Skeletal muscle satellite cell (primary cell): ENCODE measurements around the gene RUFY1.
"Not testable (repeated sequence)": the region's sequence is repeated elsewhere in the genome, so short reads cannot be mapped to it uniquely, and the experiment has no call there.

ENCODE experiments used
- H3K27me3 ChIP-seq: 2 replicates; pipeline ENCODE4 v1.7.0; 2013; ENCODE audit warnings: low read length; ENCODE audit not compliant: control insufficient read depth, insufficient read depth
- H3K36me3 ChIP-seq: 2 replicates; pipeline ENCODE4 v1.7.0; 2013; ENCODE audit warnings: mild to moderate bottlenecking, control low read depth, low read length; ENCODE audit not compliant: insufficient read depth
- H3K4me1 ChIP-seq: 2 replicates; pipeline ENCODE4 v1.7.0; 2013; ENCODE audit warnings: low read length; ENCODE audit not compliant: control insufficient read depth, insufficient read depth
- H3K4me2 ChIP-seq: 2 replicates; pipeline ENCODE4 v1.7.0; 2013; ENCODE audit warnings: mild to moderate bottlenecking, low read length
- H3K4me3 ChIP-seq: 2 replicates; pipeline ENCODE4 v1.7.0; 2013; ENCODE audit warnings: low read length
- H3K9ac ChIP-seq: 2 replicates; pipeline ENCODE4 v1.7.0; 2013; ENCODE audit warnings: mild to moderate bottlenecking, low read depth, low read length, moderate library complexity
- H3K9me3 ChIP-seq: replicated peaks from 2 replicates; pipeline ENCODE4 v1.7.0; 2013; ENCODE audit warnings: mild to moderate bottlenecking, control low read depth, low read length

The RUFY1 gene

DNA sequence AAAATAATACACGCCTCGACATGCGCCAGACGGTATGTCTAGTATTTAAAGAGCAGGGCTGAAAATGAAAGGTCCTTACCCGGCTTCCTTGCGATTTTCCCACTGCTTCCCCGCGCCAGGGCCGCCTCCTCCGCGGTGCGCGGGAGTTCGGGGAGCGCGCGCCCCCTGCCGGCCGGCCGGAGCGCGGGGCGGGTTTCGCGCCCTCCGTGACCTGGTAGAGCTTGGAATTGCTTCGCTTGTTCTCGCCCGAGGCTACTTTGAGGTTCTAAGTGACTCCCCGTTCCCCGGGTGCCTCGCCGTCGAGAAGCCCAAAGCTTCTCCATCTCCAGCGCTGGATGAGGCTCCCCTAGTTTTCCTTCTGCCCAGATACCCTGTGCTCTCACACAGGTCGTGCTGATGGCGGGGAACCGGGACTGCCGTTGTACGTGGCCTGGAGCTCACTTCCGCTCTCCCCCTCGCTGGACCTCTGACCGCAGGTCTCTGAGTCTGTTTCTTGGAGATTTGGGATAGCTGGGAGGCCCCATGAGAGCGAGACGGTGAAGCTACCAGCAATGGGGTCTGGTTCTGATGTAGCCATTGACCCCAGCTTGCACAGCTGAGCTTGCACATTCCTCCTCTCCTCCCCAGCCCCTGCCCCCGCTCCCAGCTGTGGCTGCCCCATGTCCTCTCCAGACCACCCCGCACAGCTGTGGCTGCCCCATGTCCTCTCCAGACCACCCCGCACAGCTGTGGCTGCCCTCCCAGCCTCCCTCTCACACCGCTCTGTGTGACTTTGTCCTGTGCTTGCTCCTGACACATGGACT lies 84.2 kb downstream of the RUFY1 start:
- H3K4me3 ChIP-seq, H3K27me3 ChIP-seq, H3K9ac ChIP-seq: not testable (repeated sequence)

DNA sequence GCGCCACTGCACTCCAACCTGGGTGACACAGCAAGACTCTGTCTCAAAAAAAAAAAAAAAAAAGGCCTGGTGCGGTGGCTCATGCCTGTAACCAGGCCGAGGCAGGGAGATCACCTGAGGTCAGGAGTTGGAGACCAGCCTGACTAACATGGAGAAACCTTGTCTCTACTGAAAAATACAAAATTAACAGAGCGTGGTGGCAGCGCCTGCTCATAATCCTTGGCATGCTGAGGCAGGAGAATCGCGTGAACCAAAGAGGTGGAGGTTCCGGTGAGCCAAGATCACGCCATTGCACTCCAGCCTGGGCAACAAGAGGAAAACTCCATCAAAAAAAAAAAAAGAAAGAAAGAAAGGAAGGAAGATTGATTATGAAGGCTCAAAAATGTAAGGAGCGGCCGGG lies 88.9 kb downstream of the RUFY1 start:
- H3K4me2 ChIP-seq, H3K9me3 ChIP-seq: not testable (repeated sequence)

More for the DNA sequence above, 84.2 kb downstream of the RUFY1 start:
- H3K9me3 ChIP-seq, H3K4me1 ChIP-seq, H3K36me3 ChIP-seq, H3K4me2 ChIP-seq: not testable (repeated sequence)

GRCh38 chr5:179641745-179642144 lies 91.4 kb downstream of the RUFY1 start:
- not testable (repeated sequence) for H3K4me3 ChIP-seq, H3K4me2 ChIP-seq, H3K27me3 ChIP-seq, H3K36me3 ChIP-seq, H3K4me1 ChIP-seq, H3K9ac ChIP-seq, H3K9me3 ChIP-seq

More for the DNA sequence above, 88.9 kb downstream of the RUFY1 start:
- H3K27me3 ChIP-seq, H3K36me3 ChIP-seq, H3K4me1 ChIP-seq, H3K4me3 ChIP-seq, H3K9ac ChIP-seq: not testable (repeated sequence)

DNA sequence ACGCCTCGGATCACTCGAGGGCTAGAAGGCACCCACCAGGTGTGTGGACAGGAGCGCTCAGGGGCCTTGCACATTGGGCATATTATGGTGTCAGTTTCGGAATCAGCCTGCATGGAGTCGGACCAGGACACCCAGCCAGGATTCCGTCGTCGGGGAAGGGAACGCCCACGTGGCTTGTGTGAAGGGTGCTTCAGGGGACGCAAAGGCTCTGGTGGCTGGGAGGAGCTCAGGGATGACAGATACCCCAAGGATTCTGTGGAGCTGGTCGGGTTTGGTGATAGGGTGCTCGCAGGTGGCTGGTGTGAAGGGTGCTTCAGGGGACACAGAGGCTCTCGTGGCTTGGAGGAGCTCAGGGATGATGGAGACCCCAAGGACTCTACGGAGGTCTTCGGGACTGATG lies 92.3 kb downstream of the RUFY1 start:
- not testable (repeated sequence) for H3K9ac ChIP-seq, H3K4me1 ChIP-seq, H3K4me2 ChIP-seq, H3K36me3 ChIP-seq, H3K4me3 ChIP-seq, H3K9me3 ChIP-seq, H3K27me3 ChIP-seq

- not testable (repeated sequence) for H3K36me3 ChIP-seq, H3K4me1 ChIP-seq, H3K9ac ChIP-seq, H3K9me3 ChIP-seq, H3K4me3 ChIP-seq, H3K4me2 ChIP-seq, H3K27me3 ChIP-seq
Measured at GRCh38 chr5:179643141-179643920, 93.0 kb downstream of the RUFY1 start.

DNA sequence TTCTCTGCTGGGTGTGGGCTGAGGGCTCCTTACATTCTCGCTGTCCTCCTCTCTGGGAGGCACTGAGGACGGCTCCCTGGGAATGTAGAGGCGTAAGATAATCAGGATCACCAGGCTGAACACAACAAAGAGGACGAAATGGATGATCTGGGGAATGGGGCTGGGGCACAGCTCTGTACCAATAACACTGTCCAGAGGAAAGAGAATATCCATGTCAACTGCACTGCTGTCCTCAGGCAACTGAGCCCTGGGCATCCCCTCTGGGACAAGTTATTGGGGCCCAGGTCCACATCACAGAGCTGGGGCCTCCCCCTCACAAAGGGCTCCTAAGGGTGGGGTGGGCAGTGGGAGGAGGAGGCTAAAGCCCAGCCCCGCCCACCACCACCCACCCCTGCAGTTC lies 94.4 kb downstream of the RUFY1 start:
- H3K4me1 ChIP-seq, H3K36me3 ChIP-seq, H3K9me3 ChIP-seq, H3K4me3 ChIP-seq, H3K9ac ChIP-seq, H3K4me2 ChIP-seq: not testable (repeated sequence)
- peaks cover 13% of the 10 kb centered on the region for H3K27me3 ChIP-seq

GRCh38 chr5:179648410-179648809 lies 98.1 kb downstream of the RUFY1 start:
- H3K4me3 ChIP-seq, result no peak overlapping the region
- H3K4me2 ChIP-seq, result no peak overlapping the region
- peaks cover 13% of the 10 kb centered on the region for H3K27me3 ChIP-seq
- H3K9ac ChIP-seq, result no peak overlapping the region
- no peaks in the 10 kb centered on the region for H3K4me1 ChIP-seq
- no peaks in the 10 kb centered on the region for H3K9me3 ChIP-seq
- no peaks in the 10 kb centered on the region for H3K36me3 ChIP-seq

DNA sequence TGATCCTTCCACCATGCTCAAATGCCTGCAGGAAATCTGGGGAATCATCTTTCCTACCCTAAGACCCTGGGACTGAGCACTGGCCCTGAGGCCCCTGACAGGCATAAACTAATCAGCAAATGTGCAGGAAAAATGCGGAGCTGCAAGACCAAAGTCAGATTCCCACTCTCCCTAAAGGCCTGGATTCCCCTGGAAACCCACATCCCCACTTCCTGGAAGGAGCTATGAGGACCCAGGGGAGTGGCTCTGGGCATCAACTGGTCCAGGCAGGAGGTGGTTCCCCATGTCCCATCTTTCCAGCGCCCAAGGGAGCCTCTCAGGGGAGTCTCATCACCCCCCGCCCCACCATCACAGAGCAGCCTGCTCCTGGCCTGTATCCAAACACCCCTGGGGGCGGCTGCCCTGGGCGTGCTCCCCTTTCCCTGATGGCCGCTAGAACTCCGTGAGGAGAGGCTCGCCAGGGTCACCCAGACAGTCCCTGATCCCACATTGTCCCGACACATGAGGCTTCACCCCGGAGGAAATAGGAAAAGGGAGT lies 98.9 kb downstream of the RUFY1 start:
- H3K9me3 ChIP-seq, H3K4me1 ChIP-seq, H3K36me3 ChIP-seq, H3K9ac ChIP-seq, H3K4me3 ChIP-seq, H3K4me2 ChIP-seq: not testable (repeated sequence)
- H3K27me3 ChIP-seq, result peaks cover 13% of the 10 kb centered on the region

GRCh38 chr5:179650245-179650644 lies 99.9 kb downstream of the RUFY1 start:
- H3K9me3 ChIP-seq, H3K4me3 ChIP-seq, H3K4me1 ChIP-seq, H3K4me2 ChIP-seq, H3K9ac ChIP-seq, H3K27me3 ChIP-seq, H3K36me3 ChIP-seq: not testable (repeated sequence)

GRCh38 chr5:179653135-179653534 lies 102.8 kb downstream of the RUFY1 start:
- not testable (repeated sequence) for H3K9me3 ChIP-seq, H3K4me3 ChIP-seq, H3K36me3 ChIP-seq, H3K9ac ChIP-seq, H3K4me2 ChIP-seq, H3K27me3 ChIP-seq, H3K4me1 ChIP-seq

- not testable (repeated sequence) for H3K27me3 ChIP-seq, H3K4me1 ChIP-seq, H3K9ac ChIP-seq, H3K36me3 ChIP-seq, H3K9me3 ChIP-seq
- Histone ChIP-seq H3K4me2 (peak overlapping the region; percentile 74), H3K4me3 (peak overlapping the region; percentile 60)
Measured at GRCh38 chr5:179657302-179658178, 107.2 kb downstream of the RUFY1 start.
